Left lung (tissue), 10 donors: ENCODE results near the gene CNTFR. TPM values are rescaled to one million over a fixed set of nuclear protein-coding genes. Genes with fewer than 3 reads are reported as not detected.

Source experiments
- ATAC-seq: fragments of 200-7000 bp; cut with Tn5 transposase; one replicate; pipeline ENCODE4 v1.9.1; 2020; ENCODE audit warnings: moderate library complexity
- DNase-seq, 4 donors: peaks; one replicate each; pipeline ENCODE4 v3.0.0-alpha.2; 2013 to 2020
- H3K27ac ChIP-seq, 2 donors: fragments of 200-600 bp; sonication (generic) in 1 of 2; one replicate each; pipeline versions ENCODE4 v1.5.0 to v1.8.0; 2020 to 2021
- H3K27me3 ChIP-seq, 2 donors: fragments of 200-600 bp; sonication (generic) in 1 of 2; one replicate each; pipeline versions ENCODE4 v1.5.0 to v1.8.0; 2020 to 2021
- H3K36me3 ChIP-seq, 2 donors: fragments of 200-600 bp; sonication (generic) in 1 of 2; one replicate each; pipeline versions ENCODE4 v1.5.0 to v1.8.0; 2020 to 2021
- H3K4me1 ChIP-seq, 2 donors: fragments of 200-600 bp; one replicate each; pipeline ENCODE4 v1.8.0; 2021
- H3K4me3 ChIP-seq, 2 donors: fragments of 200-600 bp; sonication (generic) in 1 of 2; one replicate each; pipeline versions ENCODE4 v1.5.0 to v1.8.0; 2020 to 2021; ENCODE audit warnings: mild to moderate bottlenecking in 1 of 2
- H3K9me3 ChIP-seq, 2 donors: fragments of 200-600 bp; sonication (generic) in 1 of 2; one replicate each; pipeline versions ENCODE4 v1.5.0 to v1.8.0; 2020 to 2021
- CTCF ChIP-seq, 2 donors: fragments of 200-600 bp; sonication (generic) in 1 of 2; IDR thresholded peaks; one replicate each; pipeline versions ENCODE4 v1.5.0 to v1.8.0; 2021; ENCODE audit warnings: antibody characterized with exemption in 2 of 2
- intact Hi-C, 2 donors: fragments of 100-400 bp; cut with DNase I; formaldehyde crosslinking; loops; one replicate each; pipeline versions ENCODE4 v1.11.2 to v1.14.2; 2022
- polyA plus RNA-seq, 6 donors: library from polyadenylated mRNA; unstranded; fragments of 120-200 nt; gene quantifications; one replicate each; pipeline ENCODE4 v1.2.1, GENCODE V29; 2013; ENCODE audit not compliant: insufficient read length in 6 of 6
- total RNA-seq, 2 donors: library from RNA; stranded (reverse); fragmentation: NEBNext Ultra II Directional; extraction: Animal tissue kit (Norgen Biotek cat#: 25700); gene quantifications; one replicate each; pipeline ENCODE4 v1.2.1, GENCODE V29; 2021
- donor health status: DM: no; HTN: yes; CAD: no.
- donor health status: DM: no; HTN: no; CAD: no.

The CNTFR gene
- total and polyA plus RNA-seq, 8 donors = 0.90 to 35.6 (median 26.9) TPM

DNA sequence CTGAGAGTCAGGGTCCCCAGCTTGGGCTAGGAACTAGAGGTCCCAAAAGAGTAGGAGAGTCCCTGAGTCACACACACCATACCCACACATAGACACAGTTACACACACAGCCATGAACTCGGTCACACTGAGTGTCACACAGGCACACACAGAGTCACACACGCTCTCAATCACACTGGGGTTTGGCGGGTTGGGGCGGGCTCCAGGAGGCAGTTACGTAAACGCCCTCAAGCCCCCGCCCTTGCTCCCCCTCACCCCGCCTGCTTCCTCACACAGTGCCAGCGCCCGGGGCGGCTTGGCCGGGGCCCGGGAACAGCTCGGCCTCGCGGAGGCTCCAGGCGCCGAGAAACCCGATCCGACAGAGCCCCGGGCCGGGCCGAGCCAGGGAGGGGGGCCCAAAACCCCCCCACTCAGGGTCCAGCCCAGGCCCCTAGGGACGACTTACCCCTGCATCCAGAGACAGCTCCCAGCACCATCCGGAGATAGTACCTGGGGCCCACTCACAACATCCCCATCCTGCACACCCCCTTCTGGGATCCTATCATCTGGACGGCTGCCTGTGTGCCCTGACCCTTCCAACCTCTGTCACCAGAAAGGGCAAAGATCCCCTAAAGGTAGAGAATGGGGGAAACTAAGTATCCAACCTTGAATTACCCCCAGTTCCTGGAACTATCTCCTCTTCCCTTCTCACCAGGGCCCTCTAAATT is 3.5 kb upstream of the CNTFR start:
- ATAC-seq = peak; percentile 44
- peak in 1 of 4 donors; percentile 80 for DNase-seq
- Histone ChIP-seq H3K36me3 (no peaks in the 10 kb centered on the region), H3K4me3 (no peak overlapping the region), H3K4me1 (peaks cover 21 to 45% of the 10 kb centered on the region in 2 donors), H3K27ac (no peak overlapping the region), H3K27me3 (peaks cover 47 to 68% of the 10 kb centered on the region in 2 donors), H3K9me3 (no peaks in the 10 kb centered on the region)
- intact Hi-C loops = loop anchor here in 1 of 2 donors (5.0 kb wide), 1 partner anchor 46 kb away; no protein-coding TSS in a partner anchor
- TF ChIP-seq CTCF (IDR thresholded peaks at IDR 0.05) = no peak

DNA sequence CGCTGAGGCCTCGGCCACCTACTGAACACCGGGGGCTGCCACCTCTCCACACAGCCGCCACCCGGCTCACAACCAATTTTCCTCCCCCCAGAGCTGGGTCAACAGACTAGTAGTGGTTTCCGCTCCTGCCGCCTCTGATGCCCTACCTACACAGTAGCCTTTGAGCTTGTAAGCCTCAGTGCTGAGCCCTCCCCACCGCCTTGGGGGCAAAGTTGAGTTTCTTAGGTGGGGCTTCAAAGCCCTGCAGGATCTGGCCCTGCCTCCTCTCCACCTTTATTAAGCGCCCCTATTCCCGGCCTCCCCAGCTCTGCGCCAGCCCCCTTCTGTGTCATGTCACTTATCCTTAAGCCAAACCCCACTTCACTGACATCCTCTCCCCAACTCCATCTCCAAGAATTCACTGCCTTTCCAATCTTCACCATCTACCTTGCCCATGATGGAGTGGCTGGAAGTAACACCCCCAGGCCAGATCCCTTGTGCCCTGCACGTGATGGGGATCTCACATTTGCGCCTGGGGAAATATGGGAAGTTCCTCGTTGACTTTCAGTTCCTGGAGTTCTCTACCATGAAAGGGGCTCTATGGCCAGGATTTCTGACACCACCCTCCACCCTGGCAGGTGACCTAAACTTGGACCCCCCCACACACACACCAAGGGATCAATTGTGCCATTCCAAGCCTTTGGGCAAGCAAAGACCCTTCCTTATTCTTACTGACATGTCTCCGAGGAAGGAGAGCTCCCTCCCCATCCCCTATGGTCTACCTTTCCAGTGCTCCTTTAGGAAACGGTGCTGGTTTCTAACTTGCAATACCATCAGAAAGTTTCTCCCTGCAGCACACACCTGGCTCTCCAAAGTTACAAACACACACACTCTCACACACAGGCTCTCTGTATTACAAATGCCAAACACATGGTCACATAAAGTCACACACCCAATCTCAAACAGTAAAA is 2.7 kb upstream of the CNTFR start:
- DNase-seq = no peak
- no peak overlapping the region for H3K27ac ChIP-seq
- no peaks in the 10 kb centered on the region for H3K36me3 ChIP-seq
- intact Hi-C loops = loop anchor here in 1 of 2 donors (5.0 kb wide), 1 partner anchor 45 kb away; no protein-coding TSS in a partner anchor
- no peak for ATAC-seq
- peaks cover 21 to 45% of the 10 kb centered on the region in 2 donors for H3K4me1 ChIP-seq
- TF ChIP-seq CTCF (IDR thresholded peaks at IDR 0.05) = no peak
- H3K4me3 ChIP-seq = peak overlapping the region in 1 of 2 donors; percentile 40
- peaks cover 52 to 77% of the 10 kb centered on the region in 2 donors for H3K27me3 ChIP-seq
- no peaks in the 10 kb centered on the region for H3K9me3 ChIP-seq

DNA sequence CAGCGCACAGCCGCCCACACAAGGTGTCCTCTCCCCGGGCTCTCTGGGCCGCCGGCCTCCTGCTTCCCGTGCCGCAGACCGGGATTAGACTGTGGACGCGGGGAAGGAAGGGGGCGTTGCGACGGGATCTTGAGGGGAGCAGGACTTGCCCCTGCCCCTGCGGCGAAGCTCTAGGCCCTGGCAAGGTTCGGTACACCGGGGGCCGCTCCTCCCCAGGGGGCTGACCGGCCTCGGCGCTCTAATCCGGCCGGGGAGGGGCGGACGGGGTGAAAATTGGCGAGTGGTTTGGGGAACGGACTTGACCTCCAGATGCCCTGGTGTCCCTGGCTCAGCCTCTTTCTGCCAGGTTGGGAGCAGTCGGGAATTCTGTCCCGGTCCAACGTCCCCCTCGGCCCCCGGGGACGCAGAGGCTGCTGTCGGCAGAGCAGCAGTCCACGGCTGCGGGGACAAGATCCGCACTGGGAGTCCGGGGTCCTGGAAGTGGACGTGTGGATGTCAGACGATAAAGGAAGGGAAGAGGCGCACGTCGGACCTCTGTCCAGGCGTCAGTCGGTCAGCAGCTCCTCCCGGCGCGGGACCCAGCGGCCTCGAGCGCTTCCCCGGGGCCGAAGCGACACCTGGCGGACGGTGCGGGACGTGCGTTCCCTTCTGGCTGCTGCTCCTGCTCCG is 1.9 kb upstream of the CNTFR start:
- H3K9me3 ChIP-seq = no peaks in the 10 kb centered on the region
- H3K4me3 ChIP-seq = peak overlapping the region; percentile 4 to 40
- TF ChIP-seq CTCF (IDR thresholded peaks at IDR 0.05) = peak; percentile 89 to 93
- peaks cover 52 to 85% of the 10 kb centered on the region in 2 donors for H3K27me3 ChIP-seq
- ATAC-seq (peak; percentile 96), DNase-seq (peak in 3 of 4 donors; percentile 85 to 98 (median 87))
- no peak overlapping the region for H3K27ac ChIP-seq
- intact Hi-C loops = loop anchor here in 1 of 2 donors (5.0 kb wide), 1 partner anchor 44 kb away; no protein-coding TSS in a partner anchor
- H3K36me3 ChIP-seq = no peaks in the 10 kb centered on the region
- H3K4me1 ChIP-seq = peaks cover 21 to 45% of the 10 kb centered on the region in 2 donors

GRCh38 chr9:34590381-34591247 is 1.1 kb upstream of the CNTFR start:
- no peaks in the 10 kb centered on the region for H3K9me3 ChIP-seq
- intact Hi-C loops = loop anchor here in 1 of 2 donors (5.0 kb wide), 1 partner anchor 43 kb away; no protein-coding TSS in a partner anchor
- H3K27ac ChIP-seq = no peak overlapping the region

More at GRCh38 chr9:34590381-34591247, 1.1 kb upstream of the CNTFR start:
- Histone ChIP-seq H3K27me3 (peaks cover 52 to 93% of the 10 kb centered on the region in 2 donors), H3K36me3 (no peaks in the 10 kb centered on the region), H3K4me1 (peaks cover 21 to 45% of the 10 kb centered on the region in 2 donors), H3K4me3 (peak overlapping the region; percentile 4 to 40)
- peak; percentile 6 for ATAC-seq
- no peak for TF ChIP-seq CTCF (IDR thresholded peaks at IDR 0.05)
- DNase-seq = no peak
